Activated T-helper 1 cell treated with Interleukin-2 at 50 U/mL for 16 hours (primary cell): ENCODE measurements around the gene GET3.

ENCODE experiments used
- DNase-seq: peaks from one replicate; pipeline ENCODE4 v3.0.0-alpha.2; 2020; ENCODE audit warnings: low read depth

Gene GET3

GRCh38 chr19:12779162-12779993 is 42.1 kb downstream of the GET3 start:
- DNase-seq, result no peak

- no peak for DNase-seq
Measured at GRCh38 chr19:12782174-12782423, 44.8 kb downstream of the GET3 start.

DNA sequence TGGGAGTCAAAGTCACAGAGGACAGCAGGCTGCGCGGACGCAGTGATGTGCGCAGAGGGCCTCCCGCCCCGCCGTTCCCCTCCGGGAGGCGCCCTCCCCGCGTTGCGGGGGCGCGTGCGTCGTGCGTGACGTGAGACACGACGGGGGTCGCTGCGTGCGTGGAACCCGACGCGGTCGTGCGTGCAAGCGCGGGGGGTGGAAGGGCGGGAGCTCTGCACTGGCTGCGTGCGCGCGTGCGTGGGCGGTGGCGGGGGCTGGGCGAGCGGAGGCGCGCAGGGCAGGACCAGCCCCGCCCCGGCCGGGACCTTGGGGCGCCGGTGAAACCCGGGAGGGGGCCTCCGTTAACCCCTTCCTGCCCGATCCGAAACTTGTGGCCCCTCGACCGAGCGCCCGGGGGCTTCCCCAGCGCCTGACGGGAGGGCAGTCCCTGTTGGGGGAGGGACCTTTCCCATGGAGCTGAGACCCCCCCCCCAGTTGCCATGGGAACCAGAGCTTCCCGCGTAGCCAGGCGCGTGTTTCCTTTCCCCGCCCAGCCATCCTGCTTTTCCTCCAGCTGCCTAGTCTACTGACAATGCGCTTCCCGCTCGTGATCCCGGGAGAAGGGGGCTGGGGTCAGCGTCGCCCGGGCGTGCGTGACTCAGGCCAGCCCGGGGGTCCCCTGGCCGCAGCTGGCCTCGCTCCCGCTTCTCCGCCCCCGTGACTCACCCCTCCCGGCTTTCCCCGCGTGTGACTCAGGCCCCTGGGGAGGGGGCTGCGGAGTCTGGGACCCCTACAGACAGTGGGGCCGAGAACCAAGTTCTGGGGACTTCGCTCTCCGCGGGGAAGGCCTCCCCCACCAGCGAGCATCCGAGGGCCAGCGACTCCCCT is 45.4 kb downstream of the GET3 start:
- DNase-seq, result peak; percentile 93

GRCh38 chr19:12783291-12783848 is 46.1 kb downstream of the GET3 start:
- DNase-seq, result no peak

- DNase-seq, result no peak
Measured at GRCh38 chr19:12783849-12784393, 46.6 kb downstream of the GET3 start.

DNA sequence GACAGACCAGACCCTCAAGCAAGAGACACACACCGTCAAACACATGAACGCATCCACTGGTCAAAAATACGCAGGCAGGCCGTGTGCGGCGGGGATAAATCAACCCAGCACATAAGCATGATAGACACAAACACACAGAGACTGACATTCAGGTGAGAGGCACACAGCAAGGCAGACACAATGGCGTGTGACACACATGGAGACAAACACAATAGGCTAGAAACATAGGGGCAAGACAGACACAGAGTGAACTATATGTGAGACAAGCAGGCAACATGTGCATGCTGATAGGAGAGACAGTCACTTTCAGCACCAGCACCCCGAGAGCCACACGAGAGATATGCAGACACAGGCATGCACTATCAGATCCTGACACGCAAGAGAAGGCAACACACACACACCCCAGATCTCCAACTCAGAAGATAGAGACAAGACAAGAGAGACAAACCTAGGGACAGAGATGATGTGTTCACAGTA is 47.1 kb downstream of the GET3 start:
- DNase-seq, result no peak

DNA sequence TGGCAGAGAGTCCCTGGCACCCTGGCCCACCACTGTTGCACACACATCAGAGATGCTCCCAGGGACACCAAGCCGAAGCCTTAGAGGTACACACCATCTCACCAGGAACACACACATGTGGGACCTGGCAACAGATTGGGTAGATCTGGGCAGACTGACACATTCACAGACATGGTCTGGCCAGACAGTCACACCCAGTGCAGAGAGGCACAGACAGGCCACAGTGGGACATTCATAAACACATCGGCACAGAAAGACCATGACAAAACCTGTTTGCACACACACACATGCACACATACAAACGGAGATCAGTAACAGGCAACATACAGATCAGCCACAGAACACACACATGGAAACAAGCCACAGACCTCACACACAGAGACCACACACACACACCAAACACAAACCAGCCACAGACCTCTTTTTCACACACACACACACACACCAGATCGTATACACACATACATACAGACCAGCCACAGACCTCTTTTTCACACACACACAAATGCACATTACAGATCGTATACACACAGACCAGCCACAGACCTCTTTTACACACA is 47.7 kb downstream of the GET3 start:
- no peak for DNase-seq

DNA sequence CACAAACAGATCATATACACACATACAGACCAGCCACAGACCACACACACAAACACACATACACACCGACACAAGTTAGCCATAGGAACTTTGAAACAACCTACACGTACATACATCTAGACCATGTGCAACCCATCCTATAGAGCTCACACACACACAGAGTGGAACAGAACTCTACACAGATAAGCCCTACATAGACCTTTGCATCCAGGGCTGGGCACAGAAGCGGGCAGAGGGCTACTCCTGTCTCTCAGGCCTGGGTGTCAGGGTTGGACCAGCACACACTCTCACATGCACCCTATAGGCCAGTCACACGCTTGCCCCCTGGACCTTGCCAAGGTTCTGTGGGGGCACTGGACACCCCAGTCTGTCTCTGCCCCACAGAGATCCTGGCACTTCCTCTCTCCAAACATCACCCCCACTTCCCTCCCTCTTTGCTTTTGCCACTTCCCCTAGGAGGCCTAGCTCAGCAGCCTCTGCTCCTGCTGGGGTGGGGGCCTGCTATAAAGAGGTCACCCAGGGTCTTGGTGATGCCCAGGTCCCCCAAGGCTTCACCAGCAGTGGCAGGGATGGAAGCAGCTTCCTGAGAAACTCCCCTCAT is 48.2 kb downstream of the GET3 start:
- DNase-seq, result no peak

- no peak for DNase-seq
Measured at GRCh38 chr19:12786141-12786870, 49.0 kb downstream of the GET3 start.

GRCh38 chr19:12786952-12787351 is 49.7 kb downstream of the GET3 start:
- no peak for DNase-seq

DNA sequence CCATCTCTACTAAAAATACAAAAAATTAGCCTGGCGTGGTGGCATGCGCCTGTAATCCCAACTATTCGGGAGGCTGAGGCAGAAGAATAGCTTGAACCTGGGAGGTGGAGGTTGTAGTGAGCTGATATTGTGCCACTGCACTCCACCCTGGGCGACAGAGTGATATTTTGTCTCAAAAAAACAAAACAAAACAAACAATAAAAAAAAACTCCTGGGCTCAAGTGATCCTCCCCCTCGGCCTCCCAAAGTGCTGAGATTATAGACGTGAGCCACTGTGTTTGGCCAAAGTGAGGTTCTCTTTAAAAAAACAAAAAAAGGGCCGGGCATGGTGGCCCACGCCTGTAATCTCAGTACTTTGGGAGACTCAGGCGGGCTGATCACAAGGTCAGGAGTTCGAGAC is 50.2 kb downstream of the GET3 start:
- no peak for DNase-seq

- no peak for DNase-seq
Measured at GRCh38 chr19:12788042-12788681, 50.9 kb downstream of the GET3 start.

DNA sequence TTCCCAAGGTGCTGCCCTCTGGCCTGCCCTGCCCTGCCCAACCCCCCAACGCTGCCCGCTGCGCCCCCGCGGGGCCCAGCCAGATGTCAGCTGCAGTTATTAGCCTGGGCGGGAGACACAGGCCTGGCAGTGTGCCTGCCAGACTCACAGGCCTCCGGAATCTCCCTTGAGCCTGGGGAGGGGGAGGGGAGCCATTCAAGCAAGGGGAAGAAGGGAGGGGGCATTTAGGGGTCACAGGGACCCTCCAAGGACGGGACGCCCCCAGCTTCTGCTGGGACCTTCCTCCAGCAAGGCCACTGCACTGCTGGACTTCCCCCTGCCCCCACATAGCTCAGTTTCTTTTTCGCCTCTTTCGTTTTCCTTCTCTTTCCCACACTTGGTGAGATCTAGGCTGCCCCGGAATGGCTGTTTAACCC is 51.4 kb downstream of the GET3 start:
- no peak for DNase-seq

- DNase-seq, result no peak
Measured at GRCh38 chr19:12789098-12789903, 52.0 kb downstream of the GET3 start.

DNA sequence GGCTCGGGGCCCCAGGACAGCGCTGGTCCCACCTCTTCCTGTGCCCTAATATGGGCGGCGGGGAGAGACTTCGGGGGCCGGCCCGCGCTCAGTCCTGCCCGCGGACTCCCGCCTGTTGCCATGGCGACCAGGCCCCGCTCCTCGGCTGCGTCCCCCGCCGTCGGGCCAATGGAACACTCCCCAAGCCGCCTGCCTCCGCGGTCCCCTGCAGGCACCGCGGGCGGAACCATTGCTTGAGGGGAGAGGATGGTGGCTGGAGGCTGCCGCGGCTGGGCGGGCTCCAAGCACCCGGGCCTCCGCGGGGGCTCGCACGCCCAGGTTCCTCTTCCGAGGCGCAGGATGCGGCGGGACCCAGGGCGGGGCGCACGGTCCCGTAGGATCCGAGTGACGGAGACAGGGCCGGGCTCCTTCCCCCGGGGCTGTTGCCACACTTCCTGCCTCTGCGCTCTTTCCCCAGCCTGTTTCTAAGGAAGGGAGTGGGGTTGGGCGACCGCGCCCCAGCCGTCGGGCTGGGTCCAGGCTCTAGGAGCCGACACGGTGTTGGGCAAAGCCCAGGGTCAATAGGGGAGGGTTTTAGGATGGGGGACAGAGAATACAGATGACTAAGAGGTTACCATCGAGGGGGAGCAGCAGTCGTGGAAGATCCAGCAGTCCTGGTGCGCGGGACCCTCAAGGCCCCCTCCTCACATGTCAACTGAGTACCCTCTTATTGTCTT is 52.8 kb downstream of the GET3 start:
- peak; percentile 84 for DNase-seq

- no peak for DNase-seq
Measured at GRCh38 chr19:12790628-12791344, 53.5 kb downstream of the GET3 start.

DNA sequence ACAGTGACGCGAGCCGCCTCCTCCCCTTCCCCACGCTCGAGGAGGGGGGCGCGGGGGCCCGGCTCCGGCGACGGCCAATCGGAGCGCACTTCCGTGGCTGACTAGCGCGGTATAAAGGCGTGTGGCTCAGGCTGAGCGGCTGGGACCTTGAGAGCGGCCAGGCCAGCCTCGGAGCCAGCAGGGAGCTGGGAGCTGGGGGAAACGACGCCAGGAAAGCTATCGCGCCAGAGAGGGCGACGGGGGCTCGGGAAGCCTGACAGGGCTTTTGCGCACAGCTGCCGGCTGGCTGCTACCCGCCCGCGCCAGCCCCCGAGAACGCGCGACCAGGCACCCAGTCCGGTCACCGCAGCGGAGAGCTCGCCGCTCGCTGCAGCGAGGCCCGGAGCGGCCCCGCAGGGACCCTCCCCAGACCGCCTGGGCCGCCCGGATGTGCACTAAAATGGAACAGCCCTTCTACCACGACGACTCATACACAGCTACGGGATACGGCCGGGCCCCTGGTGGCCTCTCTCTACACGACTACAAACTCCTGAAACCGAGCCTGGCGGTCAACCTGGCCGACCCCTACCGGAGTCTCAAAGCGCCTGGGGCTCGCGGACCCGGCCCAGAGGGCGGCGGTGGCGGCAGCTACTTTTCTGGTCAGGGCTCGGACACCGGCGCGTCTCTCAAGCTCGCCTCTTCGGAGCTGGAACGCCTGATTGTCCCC is 54.2 kb downstream of the GET3 start, which contains the start of gene JUNB:
TSS of gene JUNB (plus strand) at position 142 of the 706 bp plus-strand sequence. CDS start at position 428, 286 bp downstream.
- peak; percentile 96 for DNase-seq
